ENCODE results near the gene UBTD2. TPM values are rescaled to one million over a fixed set of nuclear protein-coding genes. Genes with fewer than 3 reads are reported as not detected.

Gene UBTD2
- total and polyA plus RNA-seq, 2 donors from 2014 or later: 12.9 to 17.8 TPM

DNA sequence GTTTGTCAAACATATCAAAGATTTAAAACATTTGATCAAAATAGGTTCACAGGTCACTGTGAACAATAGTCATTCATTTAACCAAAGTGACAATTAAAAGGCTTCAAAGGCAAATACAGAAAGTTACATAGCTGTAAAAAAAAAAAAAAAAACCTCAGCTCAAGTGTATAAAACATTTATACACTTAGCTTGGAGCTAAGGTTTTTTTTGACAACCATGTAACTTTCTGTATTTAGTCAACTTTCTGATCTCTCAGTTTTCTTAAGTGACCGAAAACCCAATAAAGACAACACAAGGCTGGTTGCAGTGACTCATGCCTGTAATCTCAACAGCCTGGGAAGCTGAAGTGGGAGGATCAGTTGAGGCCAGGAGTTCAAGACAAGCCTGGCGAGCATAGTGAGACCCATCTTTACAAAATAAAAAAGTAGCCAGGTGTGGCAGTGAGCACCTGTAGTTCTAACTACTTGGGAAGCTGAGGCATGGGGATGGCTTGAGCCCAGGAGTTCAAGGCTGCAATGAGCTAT is 16.4 kb upstream of the UBTD2 start:
- intact Hi-C loops (cut with DNase I): no loop called here
- Histone ChIP-seq H3K9me3 (ENCODE audit: control insufficient read depth in 2 of 3, insufficient read depth in 1 of 3, low read length in 3 of 3) (no peaks in the 10 kb centered on the region), H3K36me3 (ENCODE audit: control insufficient read depth in 2 of 3, insufficient read depth in 3 of 3, low read length in 3 of 3) (no peaks in the 10 kb centered on the region), H3K9ac (ENCODE audit: low read length in 3 of 3) (no peak overlapping the region), H3K27ac (ENCODE audit: low read depth in 2 of 2, low read length in 2 of 2) (no peak overlapping the region), H3K27me3 (ENCODE audit: control insufficient read depth, insufficient read depth, low read length) (no peaks in the 10 kb centered on the region), H3K4me1 (ENCODE audit: control insufficient read depth in 2 of 3, insufficient read depth in 2 of 3, low read depth in 1 of 3, low read length in 3 of 3) (no peaks in the 10 kb centered on the region), H3K4me3 (ENCODE audit: low read length in 3 of 3) (no peak overlapping the region)
- DNase-seq: no peak
- FAIRE-seq: no peak
- TF ChIP-seq CTCF (IDR thresholded peaks at IDR 0.05; ENCODE audit: borderline replicate concordance, extremely low read depth, insufficient read depth): no peak

GRCh38 chr5:172294831-172295230 is 11.3 kb upstream of the UBTD2 start:
- intact Hi-C loops (cut with DNase I): no loop called here
- no peak overlapping the region for H3K9ac ChIP-seq (ENCODE audit: low read length in 3 of 3)
- H3K27ac ChIP-seq (ENCODE audit: low read depth in 2 of 2, low read length in 2 of 2): no peak overlapping the region
- H3K9me3 ChIP-seq (ENCODE audit: control insufficient read depth in 2 of 3, insufficient read depth in 1 of 3, low read length in 3 of 3): no peaks in the 10 kb centered on the region
- peaks cover 0 to 2% (median 0%) of the 10 kb centered on the region in 3 donors for H3K4me1 ChIP-seq (ENCODE audit: control insufficient read depth in 2 of 3, insufficient read depth in 2 of 3, low read depth in 1 of 3, low read length in 3 of 3)
- FAIRE-seq (no peak), DNase-seq (no peak)
- no peaks in the 10 kb centered on the region for H3K36me3 ChIP-seq (ENCODE audit: control insufficient read depth in 2 of 3, insufficient read depth in 3 of 3, low read length in 3 of 3)
- H3K4me3 ChIP-seq (ENCODE audit: low read length in 3 of 3): no peak overlapping the region
- TF ChIP-seq CTCF (IDR thresholded peaks at IDR 0.05; ENCODE audit: borderline replicate concordance, extremely low read depth, insufficient read depth): no peak
- H3K27me3 ChIP-seq (ENCODE audit: control insufficient read depth, insufficient read depth, low read length): no peaks in the 10 kb centered on the region

GRCh38 chr5:172293745-172294342 is 10.3 kb upstream of the UBTD2 start:
- intact Hi-C loops (cut with DNase I): no loop called here
- H3K4me1 ChIP-seq (ENCODE audit: control insufficient read depth in 2 of 3, insufficient read depth in 2 of 3, low read depth in 1 of 3, low read length in 3 of 3): peaks cover 0 to 2% (median 0%) of the 10 kb centered on the region in 3 donors
- H3K9me3 ChIP-seq (ENCODE audit: control insufficient read depth in 2 of 3, insufficient read depth in 1 of 3, low read length in 3 of 3): no peaks in the 10 kb centered on the region
- H3K36me3 ChIP-seq (ENCODE audit: control insufficient read depth in 2 of 3, insufficient read depth in 3 of 3, low read length in 3 of 3): no peaks in the 10 kb centered on the region
- H3K4me3 ChIP-seq (ENCODE audit: low read length in 3 of 3): no peak overlapping the region
- no peak for TF ChIP-seq CTCF (IDR thresholded peaks at IDR 0.05; ENCODE audit: borderline replicate concordance, extremely low read depth, insufficient read depth)
- no peaks in the 10 kb centered on the region for H3K27me3 ChIP-seq (ENCODE audit: control insufficient read depth, insufficient read depth, low read length)
- no peak overlapping the region for H3K27ac ChIP-seq (ENCODE audit: low read depth in 2 of 2, low read length in 2 of 2)
- H3K9ac ChIP-seq (ENCODE audit: low read length in 3 of 3): no peak overlapping the region
- no peak for FAIRE-seq
- no peak for DNase-seq

Measured in kidney (tissue), 14 donors.